Measurements from ENCODE around the gene IGFLR1.
"Not testable (repeated sequence)": the region's sequence is repeated elsewhere in the genome, so short reads cannot be mapped to it uniquely, and the experiment has no call there.

Gene IGFLR1

DNA sequence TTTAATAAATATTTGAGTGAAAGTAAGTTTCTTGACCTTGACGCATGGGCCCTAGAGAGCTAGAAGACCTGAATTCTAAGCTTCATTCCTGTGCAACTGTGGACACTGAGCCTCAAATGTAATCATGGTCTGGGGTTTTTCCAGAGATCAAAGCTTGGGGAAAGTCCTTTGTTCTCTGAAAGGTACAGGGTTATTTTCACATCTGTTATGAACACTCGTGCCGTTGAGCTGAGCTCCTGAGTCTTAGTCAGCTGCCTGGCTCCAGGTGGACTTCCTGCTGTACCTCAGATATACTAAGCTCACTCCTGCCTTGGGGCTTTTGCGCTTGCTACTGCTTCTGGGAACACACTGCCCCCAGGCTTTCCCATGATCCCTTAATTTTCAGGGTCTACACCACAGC, 45.4 kb downstream of the IGFLR1 start:
- H3K4me3 ChIP-seq (ENCODE audit: low read depth, low read length): no peak overlapping the region
- no peak for DNase-seq (ENCODE audit: low read depth)
- TF ChIP-seq, protein P1, sequence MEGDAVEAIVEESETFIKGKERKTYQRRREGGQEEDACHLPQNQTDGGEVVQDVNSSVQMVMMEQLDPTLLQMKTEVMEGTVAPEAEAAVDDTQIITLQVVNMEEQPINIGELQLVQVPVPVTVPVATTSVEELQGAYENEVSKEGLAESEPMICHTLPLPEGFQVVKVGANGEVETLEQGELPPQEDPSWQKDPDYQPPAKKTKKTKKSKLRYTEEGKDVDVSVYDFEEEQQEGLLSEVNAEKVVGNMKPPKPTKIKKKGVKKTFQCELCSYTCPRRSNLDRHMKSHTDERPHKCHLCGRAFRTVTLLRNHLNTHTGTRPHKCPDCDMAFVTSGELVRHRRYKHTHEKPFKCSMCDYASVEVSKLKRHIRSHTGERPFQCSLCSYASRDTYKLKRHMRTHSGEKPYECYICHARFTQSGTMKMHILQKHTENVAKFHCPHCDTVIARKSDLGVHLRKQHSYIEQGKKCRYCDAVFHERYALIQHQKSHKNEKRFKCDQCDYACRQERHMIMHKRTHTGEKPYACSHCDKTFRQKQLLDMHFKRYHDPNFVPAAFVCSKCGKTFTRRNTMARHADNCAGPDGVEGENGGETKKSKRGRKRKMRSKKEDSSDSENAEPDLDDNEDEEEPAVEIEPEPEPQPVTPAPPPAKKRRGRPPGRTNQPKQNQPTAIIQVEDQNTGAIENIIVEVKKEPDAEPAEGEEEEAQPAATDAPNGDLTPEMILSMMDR (conservative IDR thresholded peaks at IDR 0.05; ENCODE audit: low read depth, low read length): no peak

DNA sequence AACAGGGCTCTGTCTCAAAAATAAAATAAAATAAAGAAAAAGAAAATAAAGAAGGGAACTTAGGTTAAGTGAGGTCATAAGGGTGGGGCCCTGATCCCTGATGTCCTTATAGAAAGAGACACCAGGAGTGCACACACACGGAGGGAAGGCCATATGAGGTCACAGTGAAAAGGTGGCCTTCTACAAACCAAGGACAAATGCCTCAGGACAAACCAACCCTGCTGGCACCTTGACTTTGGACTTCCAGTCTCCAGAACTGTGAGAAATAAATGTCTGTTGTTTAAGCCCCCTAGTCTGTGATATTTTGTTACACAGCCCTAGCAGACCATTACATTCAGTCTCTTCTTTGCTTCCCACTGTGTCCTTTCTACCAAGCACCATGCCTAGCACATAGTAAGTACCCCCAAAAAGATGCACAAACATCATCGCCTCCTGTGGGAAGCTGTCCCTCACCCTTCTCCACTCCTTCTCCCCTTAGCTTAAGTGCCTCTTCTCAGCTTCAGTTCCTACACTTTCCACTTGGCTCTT, 46.3 kb downstream of the IGFLR1 start:
- H3K4me3 ChIP-seq (ENCODE audit: low read depth, low read length): no peak overlapping the region

DNA sequence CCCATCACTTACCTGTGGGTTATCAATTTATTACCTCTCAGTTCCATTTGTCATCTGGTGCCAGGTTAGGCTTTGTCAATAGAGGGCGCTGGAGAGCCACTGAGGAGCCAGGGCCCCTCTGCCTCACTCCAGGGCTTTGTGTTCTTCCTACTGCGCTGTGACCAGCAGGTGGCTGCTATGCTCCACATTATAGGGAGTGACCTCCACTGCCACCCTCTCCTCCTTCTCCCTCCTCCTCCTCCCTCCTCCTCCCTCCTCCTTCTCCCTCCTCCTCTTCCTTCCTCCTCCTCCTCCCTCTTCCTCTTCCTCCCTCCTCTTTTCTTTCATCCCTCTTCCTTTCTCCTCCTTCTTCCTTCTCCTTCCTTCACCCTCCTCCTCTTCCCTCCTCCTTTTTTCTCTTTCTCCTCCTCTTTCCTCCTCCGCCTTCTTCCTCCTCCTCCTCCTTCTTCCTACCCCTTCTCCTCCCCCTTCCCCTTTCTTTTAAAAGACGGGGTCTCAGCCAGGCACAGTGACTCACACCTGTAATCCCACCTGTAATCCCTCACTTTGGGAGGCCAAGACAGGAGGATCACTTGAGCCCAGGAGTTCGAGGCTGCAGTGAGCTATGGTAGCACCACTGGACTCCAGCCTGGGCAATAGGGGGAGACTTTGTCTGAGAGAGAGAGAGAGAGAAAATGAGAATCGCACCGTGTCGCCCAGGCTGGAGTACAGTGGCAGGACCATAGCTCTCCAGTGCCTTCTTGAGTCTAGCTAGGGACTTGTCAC, 48.2 kb downstream of the IGFLR1 start:
- DNase-seq (ENCODE audit: low read depth): peak; percentile 87
- TF ChIP-seq, protein P1 (conservative IDR thresholded peaks at IDR 0.05; ENCODE audit: low read depth, low read length): peak; percentile 98
- H3K4me3 ChIP-seq (ENCODE audit: low read depth, low read length): no peak overlapping the region

More for the DNA sequence above, 46.3 kb downstream of the IGFLR1 start:
- TF ChIP-seq, protein P1 (conservative IDR thresholded peaks at IDR 0.05; ENCODE audit: low read depth, low read length): no peak
- no peak for DNase-seq (ENCODE audit: low read depth)

DNA sequence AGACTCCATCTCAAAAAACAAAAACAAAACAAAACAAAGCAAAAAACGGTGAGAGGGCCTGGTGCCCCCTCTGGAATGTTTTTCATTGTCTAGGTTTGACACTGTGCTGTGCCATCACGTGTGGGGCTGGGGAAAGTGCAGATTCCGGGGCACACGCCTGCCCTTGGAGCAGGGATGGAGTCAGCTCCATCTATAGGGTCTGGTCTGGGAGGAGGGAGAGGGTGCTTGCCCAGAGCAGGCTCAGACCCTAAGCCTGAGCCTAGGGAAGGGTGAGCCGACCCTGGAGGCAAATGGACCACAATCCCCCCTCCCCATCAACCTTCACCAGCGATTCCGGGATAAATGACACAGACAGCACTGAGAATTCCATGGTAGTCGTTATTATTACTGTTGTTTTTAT, 48.8 kb downstream of the IGFLR1 start:
- TF ChIP-seq, protein P1 (conservative IDR thresholded peaks at IDR 0.05; ENCODE audit: low read depth, low read length): no peak
- no peak overlapping the region for H3K4me3 ChIP-seq (ENCODE audit: low read depth, low read length)

DNA sequence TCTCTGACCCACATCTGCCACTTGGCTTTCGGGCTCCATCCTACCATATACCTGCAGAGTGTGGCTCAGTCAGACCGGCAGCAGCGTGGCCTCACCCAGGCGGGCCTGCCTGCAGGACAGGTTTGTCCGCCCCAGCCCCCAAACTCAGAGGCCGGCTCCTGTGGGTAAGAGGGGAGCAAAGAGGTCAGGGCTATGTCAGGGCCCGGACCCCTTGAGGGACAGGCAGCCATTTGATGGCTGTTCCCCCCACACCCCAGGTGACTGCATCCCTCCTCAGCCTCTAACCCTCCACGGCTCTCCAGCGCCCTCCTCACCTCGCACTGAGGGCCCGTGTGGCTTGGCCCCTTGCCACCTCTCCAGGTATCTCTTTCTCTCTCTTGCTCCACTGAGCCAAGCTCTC, 50.2 kb downstream of the IGFLR1 start:
- TF ChIP-seq, protein P1 (conservative IDR thresholded peaks at IDR 0.05; ENCODE audit: low read depth, low read length): no peak
- DNase-seq (ENCODE audit: low read depth): no peak
- no peak overlapping the region for H3K4me3 ChIP-seq (ENCODE audit: low read depth, low read length)

More for the DNA sequence above, 48.8 kb downstream of the IGFLR1 start:
- no peak for DNase-seq (ENCODE audit: low read depth)

DNA sequence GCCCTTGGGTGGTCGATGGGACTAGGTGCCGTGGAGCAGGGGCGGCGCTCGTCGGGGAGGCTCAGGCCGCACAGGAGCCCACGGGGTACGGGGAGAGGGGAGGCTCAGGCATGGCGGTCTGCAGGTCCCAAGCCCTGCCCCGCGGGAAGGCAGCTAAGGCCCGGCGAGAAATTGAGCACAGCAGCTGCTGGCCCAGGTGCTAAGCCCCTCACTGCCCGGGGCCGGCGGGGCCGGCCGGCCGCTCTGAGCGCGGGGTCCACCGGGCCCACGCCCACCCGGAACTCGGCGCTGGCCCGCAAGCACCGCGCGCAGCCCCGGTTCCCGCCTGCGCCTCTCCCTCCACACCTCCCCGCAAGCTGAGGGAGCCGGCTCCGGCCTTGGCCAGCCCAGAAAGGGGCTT, 51.1 kb downstream of the IGFLR1 start:
- not testable (repeated sequence) for DNase-seq (ENCODE audit: low read depth); H3K4me3 ChIP-seq (ENCODE audit: low read depth, low read length)

DNA sequence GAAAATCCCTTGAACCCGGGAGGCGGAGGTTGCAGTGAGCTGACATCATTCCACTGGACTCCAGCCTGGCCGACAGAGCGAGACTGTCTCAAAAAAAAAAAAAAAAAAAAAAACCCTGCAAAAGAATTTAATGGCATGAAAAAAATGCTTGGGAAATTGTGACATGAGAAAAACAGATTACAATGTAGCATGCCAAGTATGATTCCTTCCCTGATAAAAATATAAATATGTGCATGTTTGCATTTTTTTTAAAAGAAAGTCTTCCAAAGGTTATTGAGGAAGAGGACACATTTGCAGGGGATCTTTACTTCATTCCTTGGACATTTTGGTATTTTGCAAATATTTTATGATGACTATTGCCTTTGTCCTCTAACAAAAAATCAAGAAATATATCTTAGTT, 52.4 kb downstream of the IGFLR1 start:
- TF ChIP-seq, protein P1 (conservative IDR thresholded peaks at IDR 0.05; ENCODE audit: low read depth, low read length): no peak
- no peak for DNase-seq (ENCODE audit: low read depth)
- no peak overlapping the region for H3K4me3 ChIP-seq (ENCODE audit: low read depth, low read length)
